H9 (cell line): ENCODE results near the gene GDPGP1. TPM values are rescaled to one million over a fixed set of nuclear protein-coding genes. Genes with fewer than 3 reads are reported as not detected.

ENCODE experiments used
- DNase-seq: peaks from one replicate; pipeline ENCODE4 v3.0.0-alpha.2; 2017
- H2AFZ ChIP-seq: one replicate; pipeline ENCODE4 v1.6.1; 2013; ENCODE audit warnings: mild to moderate bottlenecking, low read length, control low read depth, moderate library complexity
- H2AK5ac ChIP-seq: 2 replicates; pipeline ENCODE4 v1.6.1; 2013; ENCODE audit warnings: low read length, control low read depth, mixed read lengths; ENCODE audit not compliant: insufficient read length
- H2BK120ac ChIP-seq: one replicate; pipeline ENCODE4 v1.6.1; 2013; ENCODE audit warnings: low read depth, mild to moderate bottlenecking, low read length, control low read depth, inconsistent platforms; ENCODE audit not compliant: poor library complexity, severe bottlenecking
- H2BK12ac ChIP-seq: 2 replicates; pipeline ENCODE4 v1.6.1; 2013; ENCODE audit warnings: low read length, control low read depth, mixed read lengths, low read depth; ENCODE audit not compliant: insufficient read length
- H2BK15ac ChIP-seq: 2 replicates; pipeline ENCODE4 v1.6.1; 2013; ENCODE audit warnings: low read depth, low read length, control low read depth
- H2BK20ac ChIP-seq: one replicate; pipeline ENCODE4 v1.6.1; 2013; ENCODE audit warnings: low read depth, mild to moderate bottlenecking, low read length, control low read depth, inconsistent platforms; ENCODE audit not compliant: poor library complexity, severe bottlenecking
- H2BK5ac ChIP-seq: 2 replicates; pipeline ENCODE4 v1.6.1; 2013; ENCODE audit warnings: low read length, control low read depth, mixed read lengths; ENCODE audit not compliant: insufficient read length
- H3K14ac ChIP-seq: 2 replicates; pipeline ENCODE4 v1.6.1; 2013; ENCODE audit warnings: low read length, control low read depth; ENCODE audit not compliant: insufficient read depth
- H3K18ac ChIP-seq: 2 replicates; pipeline ENCODE4 v1.6.1; 2013; ENCODE audit warnings: low read depth, mild to moderate bottlenecking, mixed read lengths, low read length, control low read depth; ENCODE audit not compliant: insufficient read length
- H3K23ac ChIP-seq: 2 replicates; pipeline ENCODE4 v1.6.1; 2013; ENCODE audit warnings: low read length, control low read depth, mixed read lengths, low read depth; ENCODE audit not compliant: insufficient read length
- H3K23me2 ChIP-seq: 2 replicates; pipeline ENCODE4 v1.6.1; 2013; ENCODE audit warnings: low read depth, mild to moderate bottlenecking, mixed read lengths, low read length, control low read depth; ENCODE audit not compliant: insufficient read length, poor library complexity, severe bottlenecking
- H3K27ac ChIP-seq: 2 replicates; pipeline ENCODE4 v1.5.1; 2013; ENCODE audit warnings: low read length, control low read depth, mixed read lengths, low read depth; ENCODE audit not compliant: insufficient read length
- H3K27me3 ChIP-seq: 2 replicates; pipeline ENCODE4 v1.6.1; 2013; ENCODE audit warnings: low read length, control low read depth, inconsistent platforms; ENCODE audit not compliant: insufficient read depth
- H3K4ac ChIP-seq: 2 replicates; pipeline ENCODE4 v1.6.1; 2013; ENCODE audit warnings: low read depth, mild to moderate bottlenecking, control low read depth, inconsistent platforms, low read length, moderate library complexity
- H3K4me1 ChIP-seq: 2 replicates; pipeline ENCODE4 v1.6.1; 2013; ENCODE audit warnings: low read length, control low read depth, inconsistent platforms; ENCODE audit not compliant: insufficient read depth
- H3K4me2 ChIP-seq: 2 replicates; pipeline ENCODE4 v1.6.1; 2013; ENCODE audit warnings: low read length, control low read depth, mixed read lengths; ENCODE audit not compliant: insufficient read length, insufficient read depth
- H3K56ac ChIP-seq: 2 replicates; pipeline ENCODE4 v1.6.1; 2013; ENCODE audit warnings: low read depth, mild to moderate bottlenecking, mixed read lengths, low read length, control low read depth; ENCODE audit not compliant: insufficient read length
- H3K79me1 ChIP-seq: 2 replicates; pipeline ENCODE4 v1.6.1; 2013; ENCODE audit warnings: low read depth, mild to moderate bottlenecking, moderate library complexity, low read length, control low read depth, inconsistent platforms; ENCODE audit not compliant: insufficient read depth, poor library complexity, severe bottlenecking
- H3K79me2 ChIP-seq: 2 replicates; pipeline ENCODE4 v1.6.1; 2013; ENCODE audit warnings: low read length, control low read depth, inconsistent platforms; ENCODE audit not compliant: insufficient read depth
- H3K9ac ChIP-seq: 2 replicates; pipeline ENCODE4 v1.6.1; 2013; ENCODE audit warnings: low read length, control low read depth, mixed read lengths; ENCODE audit not compliant: insufficient read length; ENCODE audit errors: extremely low read depth
- H3K9me3 ChIP-seq: one replicate; pipeline ENCODE4 v1.6.1; 2013; ENCODE audit warnings: low read depth, low read length, inconsistent platforms; ENCODE audit not compliant: control insufficient read depth
- H3T11ph ChIP-seq: one replicate; pipeline ENCODE4 v1.6.1; 2013; ENCODE audit warnings: mild to moderate bottlenecking, low read length, control low read depth, inconsistent platforms
- H4K20me1 ChIP-seq: one replicate; pipeline ENCODE4 v1.6.1; 2013; ENCODE audit not compliant: control insufficient read depth, insufficient read length, insufficient read depth
- H4K5ac ChIP-seq: 2 replicates; pipeline ENCODE4 v1.6.1; 2013; ENCODE audit warnings: low read depth, mild to moderate bottlenecking, mixed read lengths, low read length, control low read depth; ENCODE audit not compliant: insufficient read length
- H4K8ac ChIP-seq: replicated peaks from 2 replicates; pipeline ENCODE4 v1.6.1; 2013; ENCODE audit warnings: low read length, control low read depth, mixed read lengths, low read depth; ENCODE audit not compliant: insufficient read length
- H4K91ac ChIP-seq: 2 replicates; pipeline ENCODE4 v1.6.1; 2013; ENCODE audit warnings: low read depth, mild to moderate bottlenecking, moderate library complexity, mixed read lengths, low read length, control low read depth; ENCODE audit not compliant: insufficient read length
- H3K27ac Mint-ChIP-seq, 3 experiments: 2 replicates in 2 of 3; 3 replicates in 1 of 3; pipeline ENCODE4 v1.8.0; 2020 to 2021; ENCODE audit warnings: mixed read lengths in 3 of 3, mild to moderate bottlenecking in 1 of 3, moderate library complexity in 1 of 3
- H3K27me3 Mint-ChIP-seq: 2 replicates; pipeline ENCODE4 v1.8.0; 2021; ENCODE audit warnings: low read depth, mild to moderate bottlenecking, moderate library complexity, mixed read lengths
- H3K36me3 Mint-ChIP-seq, 3 experiments: 2 replicates in 2 of 3; 3 replicates in 1 of 3; pipeline ENCODE4 v1.8.0; 2020 to 2021; ENCODE audit warnings: low read depth in 3 of 3, mixed read lengths in 3 of 3; ENCODE audit not compliant: insufficient read depth in 1 of 3
- H3K4me1 Mint-ChIP-seq, 2 experiments: 2 replicates each; pipeline ENCODE4 v1.8.0; 2020; ENCODE audit warnings: mixed read lengths in 2 of 2
- H3K4me3 Mint-ChIP-seq, 2 experiments: 2 replicates in 1 of 2; 3 replicates in 1 of 2; pipeline ENCODE4 v1.8.0; 2020 to 2021; ENCODE audit warnings: mild to moderate bottlenecking in 2 of 2, mixed read lengths in 2 of 2, moderate library complexity in 1 of 2
- H3K9me3 Mint-ChIP-seq, 2 experiments: 2 replicates in 1 of 2; 3 replicates in 1 of 2; pipeline ENCODE4 v1.8.0; 2020; ENCODE audit warnings: mild to moderate bottlenecking in 2 of 2, mixed read lengths in 2 of 2, moderate library complexity in 1 of 2
- WGBS: extraction: QIAGEN DNeasy Blood & Tissue Kit; methylation state at CpG from one replicate; pipeline ENCODE4 v1.1.7; 2013; ENCODE audit warnings: missing lambda C conversion rate, low lambda C conversion rate, mixed read lengths; ENCODE audit not compliant: insufficient read length; ENCODE audit errors: extremely low coverage; 5-methylcytosine and 5-hydroxymethylcytosine counted together
- total RNA-seq: library from RNA; stranded (reverse); gene quantifications from 2 replicates; pipeline ENCODE4 v1.2.1, GENCODE V29; 2021
- TF ChIP-seq, protein P1 (sequence below): fragments of 200-600 bp; sonication (generic); conservative IDR thresholded peaks from 3 replicates; pipeline ENCODE4 v1.8.0; 2021; ENCODE audit warnings: antibody characterized with exemption, mild to moderate bottlenecking

The GDPGP1 gene
- total RNA-seq, 1 experiment from 2014 or later: 6.7 TPM

DNA sequence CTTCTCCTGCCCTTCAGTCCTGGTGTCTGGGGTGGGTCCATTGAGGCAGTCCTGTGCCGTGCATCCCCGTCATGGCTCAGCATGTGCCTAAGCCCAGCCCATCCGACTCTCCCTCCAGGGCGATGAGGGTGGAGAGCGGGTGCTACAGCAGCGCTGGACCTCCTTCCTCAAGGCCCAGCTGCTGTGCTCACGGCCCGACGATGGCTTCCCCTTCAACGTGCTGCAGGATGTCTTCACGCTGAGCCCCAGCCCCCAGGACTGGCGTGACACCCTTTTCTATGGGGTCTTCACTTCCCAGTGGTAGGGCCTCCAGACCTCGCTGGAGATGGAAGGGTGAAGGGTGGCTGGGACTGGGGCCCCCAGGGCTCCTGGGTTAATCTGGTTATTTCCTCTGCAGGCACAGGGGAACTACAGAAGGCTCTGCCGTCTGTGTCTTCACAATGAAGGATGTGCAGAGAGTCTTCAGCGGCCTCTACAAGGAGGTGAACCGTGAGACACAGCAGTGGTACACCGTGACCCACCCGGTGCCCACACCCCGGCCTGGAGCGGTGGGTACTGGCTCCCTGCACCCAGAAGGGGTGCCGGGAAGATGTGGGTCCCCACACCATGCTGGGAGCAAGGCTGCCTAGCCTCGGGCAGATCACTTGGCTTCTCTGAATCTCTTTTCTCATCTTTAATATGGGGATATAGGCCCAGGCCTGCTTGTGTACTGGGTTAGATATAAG is 10.4 kb upstream of the GDPGP1 start:
- Histone ChIP-seq H3K27ac (no peak overlapping the region), H3K27me3 (no peaks in the 10 kb centered on the region), H3K23ac (no peak overlapping the region), H3K18ac (no peak overlapping the region), H4K8ac (no peak overlapping the region), H3K4me2 (no peak overlapping the region), H3K4ac (no peak overlapping the region), H2BK12ac (no peak overlapping the region), H4K91ac (no peak overlapping the region), H2BK20ac (no peak overlapping the region), H3K79me1 (no peaks in the 10 kb centered on the region), H4K20me1 (no peaks in the 10 kb centered on the region), H2BK5ac (no peak overlapping the region), H3K79me2 (no peaks in the 10 kb centered on the region), H3K23me2 (no peaks in the 10 kb centered on the region), H3T11ph (no peak overlapping the region), H3K14ac (no peak overlapping the region), H3K9me3 (no peaks in the 10 kb centered on the region), H3K56ac (no peak overlapping the region), H2AK5ac (no peak overlapping the region), H4K5ac (no peak overlapping the region), H2BK120ac (no peak overlapping the region), H2BK15ac (no peak overlapping the region), H3K9ac (no peak overlapping the region), H3K4me1 (no peaks in the 10 kb centered on the region), H2AFZ (no peak overlapping the region)
- no CpG with 5 or more reads among the region's 22 CpGs for WGBS
- Mint-ChIP-seq H3K36me3 (peaks cover 19 to 50% (median 44%) of the 10 kb centered on the region in 3 experiments; a peak in 6 of 7 replicates), H3K27me3 (no peaks in the 10 kb centered on the region), H3K27ac (no peak overlapping the region), H3K4me3 (no peak overlapping the region), H3K9me3 (no peaks in the 10 kb centered on the region), H3K4me1 (peaks cover 4 to 8% of the 10 kb centered on the region in 2 experiments; a peak in 3 of 4 replicates)
- TF ChIP-seq, protein P1, sequence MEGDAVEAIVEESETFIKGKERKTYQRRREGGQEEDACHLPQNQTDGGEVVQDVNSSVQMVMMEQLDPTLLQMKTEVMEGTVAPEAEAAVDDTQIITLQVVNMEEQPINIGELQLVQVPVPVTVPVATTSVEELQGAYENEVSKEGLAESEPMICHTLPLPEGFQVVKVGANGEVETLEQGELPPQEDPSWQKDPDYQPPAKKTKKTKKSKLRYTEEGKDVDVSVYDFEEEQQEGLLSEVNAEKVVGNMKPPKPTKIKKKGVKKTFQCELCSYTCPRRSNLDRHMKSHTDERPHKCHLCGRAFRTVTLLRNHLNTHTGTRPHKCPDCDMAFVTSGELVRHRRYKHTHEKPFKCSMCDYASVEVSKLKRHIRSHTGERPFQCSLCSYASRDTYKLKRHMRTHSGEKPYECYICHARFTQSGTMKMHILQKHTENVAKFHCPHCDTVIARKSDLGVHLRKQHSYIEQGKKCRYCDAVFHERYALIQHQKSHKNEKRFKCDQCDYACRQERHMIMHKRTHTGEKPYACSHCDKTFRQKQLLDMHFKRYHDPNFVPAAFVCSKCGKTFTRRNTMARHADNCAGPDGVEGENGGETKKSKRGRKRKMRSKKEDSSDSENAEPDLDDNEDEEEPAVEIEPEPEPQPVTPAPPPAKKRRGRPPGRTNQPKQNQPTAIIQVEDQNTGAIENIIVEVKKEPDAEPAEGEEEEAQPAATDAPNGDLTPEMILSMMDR: no peak
- no peak for DNase-seq
